GM06990 (cell line): ENCODE results near the gene PRKCH.
A peak's percentile ranks its signal among the peaks of the same experiment; 100 is the strongest.

Experiments used
- DNase-seq: peaks from one replicate; pipeline ENCODE4 v3.0.0-alpha.2; 2011; ENCODE audit not compliant: insufficient read length; ENCODE audit errors: extremely low read depth
- H3K27me3 ChIP-seq: replicated peaks from 2 replicates; pipeline ENCODE4 v1.6.0; 2011; ENCODE audit warnings: low read length; ENCODE audit not compliant: control insufficient read depth, insufficient read depth
- H3K36me3 ChIP-seq: 2 replicates; pipeline ENCODE4 v1.5.1; 2011; ENCODE audit warnings: low read length; ENCODE audit not compliant: control insufficient read depth, insufficient read depth
- H3K4me3 ChIP-seq: replicated peaks from 2 replicates; pipeline ENCODE4 v1.5.1; 2011; ENCODE audit warnings: low read depth, mild to moderate bottlenecking, control low read depth, low read length
- TF ChIP-seq, protein P1 (sequence below): IDR thresholded peaks from 2 replicates; pipeline ENCODE4 v1.5.1; 2011; ENCODE audit warnings: low read length, control low read depth, mild to moderate bottlenecking, inconsistent platforms; ENCODE audit not compliant: insufficient read depth, poor library complexity, severe bottlenecking

Gene PRKCH

DNA sequence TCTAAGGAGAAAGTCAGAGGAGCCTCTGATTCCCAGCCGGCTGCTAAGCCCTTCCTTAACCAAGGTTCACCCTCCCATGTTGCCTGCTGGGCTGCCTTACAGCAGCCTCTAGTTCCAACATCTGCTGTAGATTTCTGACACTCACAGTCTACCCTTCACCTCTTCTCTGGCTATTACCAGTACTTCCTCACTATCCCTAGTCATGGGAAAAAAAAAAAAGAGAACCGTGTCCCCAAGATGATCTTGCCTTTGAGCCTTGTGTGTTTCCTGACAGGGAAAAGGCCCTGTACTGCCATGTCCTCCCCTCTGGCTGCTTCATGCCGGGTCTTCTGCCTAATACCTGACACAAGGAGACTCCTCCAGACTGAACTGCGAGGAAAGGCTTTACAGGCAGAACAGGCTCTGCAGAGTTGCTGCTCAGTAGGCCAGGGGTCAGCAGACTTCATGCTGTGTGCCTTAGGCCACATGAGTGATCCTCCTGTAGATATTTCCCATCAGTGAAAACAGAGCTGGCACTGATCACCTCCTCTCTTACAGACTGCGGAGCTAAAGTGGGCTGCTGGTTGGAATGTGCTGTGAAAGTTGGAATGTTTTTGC, 46.8 kb downstream of the PRKCH start:
- DNase-seq: no peak
- no peak overlapping the region for H3K4me3 ChIP-seq
- TF ChIP-seq, protein P1, sequence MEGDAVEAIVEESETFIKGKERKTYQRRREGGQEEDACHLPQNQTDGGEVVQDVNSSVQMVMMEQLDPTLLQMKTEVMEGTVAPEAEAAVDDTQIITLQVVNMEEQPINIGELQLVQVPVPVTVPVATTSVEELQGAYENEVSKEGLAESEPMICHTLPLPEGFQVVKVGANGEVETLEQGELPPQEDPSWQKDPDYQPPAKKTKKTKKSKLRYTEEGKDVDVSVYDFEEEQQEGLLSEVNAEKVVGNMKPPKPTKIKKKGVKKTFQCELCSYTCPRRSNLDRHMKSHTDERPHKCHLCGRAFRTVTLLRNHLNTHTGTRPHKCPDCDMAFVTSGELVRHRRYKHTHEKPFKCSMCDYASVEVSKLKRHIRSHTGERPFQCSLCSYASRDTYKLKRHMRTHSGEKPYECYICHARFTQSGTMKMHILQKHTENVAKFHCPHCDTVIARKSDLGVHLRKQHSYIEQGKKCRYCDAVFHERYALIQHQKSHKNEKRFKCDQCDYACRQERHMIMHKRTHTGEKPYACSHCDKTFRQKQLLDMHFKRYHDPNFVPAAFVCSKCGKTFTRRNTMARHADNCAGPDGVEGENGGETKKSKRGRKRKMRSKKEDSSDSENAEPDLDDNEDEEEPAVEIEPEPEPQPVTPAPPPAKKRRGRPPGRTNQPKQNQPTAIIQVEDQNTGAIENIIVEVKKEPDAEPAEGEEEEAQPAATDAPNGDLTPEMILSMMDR: no peak
- H3K36me3 ChIP-seq: no peaks in the 10 kb centered on the region
- H3K27me3 ChIP-seq: no peaks in the 10 kb centered on the region

DNA sequence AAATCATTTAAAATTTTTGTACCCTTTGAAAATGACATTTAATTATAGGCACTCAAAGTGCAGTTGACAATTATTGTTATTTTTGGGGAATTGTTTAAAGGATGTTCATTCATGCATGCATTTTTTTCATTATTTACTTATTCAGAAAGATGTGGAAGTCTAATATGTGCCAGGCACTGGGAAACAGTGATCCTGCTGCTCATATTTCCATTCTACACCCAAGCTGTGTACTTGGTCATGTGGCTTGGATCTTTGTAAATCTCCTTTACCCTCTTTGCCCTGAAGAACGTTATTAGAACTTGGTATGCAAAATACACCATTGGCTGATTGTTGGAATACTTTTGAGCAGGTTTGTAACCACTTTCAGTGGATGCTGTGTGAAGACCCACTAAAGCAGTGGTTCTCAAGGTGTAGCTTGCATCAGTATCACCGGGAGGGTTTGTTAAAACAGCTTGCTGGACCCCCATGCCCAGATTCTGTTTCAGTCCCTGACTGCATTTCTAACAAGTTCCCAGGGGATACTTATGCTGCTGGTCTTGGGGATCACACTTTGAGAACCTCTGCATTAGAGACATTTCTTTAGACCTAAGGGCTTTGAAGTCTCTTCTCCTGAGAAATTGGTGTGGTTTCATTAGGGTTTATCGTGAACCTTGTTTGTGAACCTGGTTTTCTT, 47.5 kb downstream of the PRKCH start:
- H3K36me3 ChIP-seq: no peaks in the 10 kb centered on the region
- DNase-seq: no peak
- H3K4me3 ChIP-seq: no peak overlapping the region
- no peaks in the 10 kb centered on the region for H3K27me3 ChIP-seq
- TF ChIP-seq, protein P1: no peak

DNA sequence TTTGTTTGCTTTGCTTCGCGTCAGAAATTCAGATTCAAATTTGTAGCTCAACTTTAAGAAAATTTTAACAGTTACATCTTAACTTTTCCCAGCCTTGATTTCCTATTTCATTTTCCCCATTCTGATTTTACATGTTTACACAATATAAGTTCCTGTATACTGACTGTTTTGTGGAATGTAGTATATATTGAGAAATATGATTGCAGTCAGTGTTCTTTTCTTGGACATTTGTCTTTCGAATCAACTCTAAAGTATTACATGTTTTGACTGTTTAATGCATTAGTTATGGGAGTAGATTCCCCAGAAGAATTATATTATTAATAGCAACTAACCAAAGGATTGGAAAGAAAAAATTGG, 48.1 kb downstream of the PRKCH start:
- DNase-seq: no peak
- Histone ChIP-seq H3K4me3 (no peak overlapping the region), H3K36me3 (no peaks in the 10 kb centered on the region), H3K27me3 (no peaks in the 10 kb centered on the region)
- TF ChIP-seq, protein P1: no peak

DNA sequence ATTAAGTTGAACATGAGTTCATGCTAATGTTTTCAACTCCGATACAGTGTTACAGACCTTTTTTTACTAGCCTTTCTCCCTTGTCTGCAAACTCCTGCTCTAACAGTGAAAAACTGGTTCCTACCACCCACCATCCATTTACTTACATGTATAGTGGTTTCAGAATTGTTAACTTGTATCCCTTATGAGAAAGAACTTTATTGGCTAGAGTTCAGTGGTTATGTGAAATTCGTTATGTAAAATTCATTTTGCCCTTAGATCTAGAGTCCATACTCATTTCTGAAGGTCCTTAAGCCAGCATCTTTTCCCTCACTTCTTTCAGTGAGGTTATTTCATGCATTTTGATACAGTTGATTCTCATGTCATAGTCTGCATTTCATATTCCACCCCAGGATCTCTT, 51.0 kb downstream of the PRKCH start:
- TF ChIP-seq, protein P1: no peak
- DNase-seq: no peak
- H3K27me3 ChIP-seq: no peaks in the 10 kb centered on the region
- H3K4me3 ChIP-seq: no peak overlapping the region
- H3K36me3 ChIP-seq: no peaks in the 10 kb centered on the region

DNA sequence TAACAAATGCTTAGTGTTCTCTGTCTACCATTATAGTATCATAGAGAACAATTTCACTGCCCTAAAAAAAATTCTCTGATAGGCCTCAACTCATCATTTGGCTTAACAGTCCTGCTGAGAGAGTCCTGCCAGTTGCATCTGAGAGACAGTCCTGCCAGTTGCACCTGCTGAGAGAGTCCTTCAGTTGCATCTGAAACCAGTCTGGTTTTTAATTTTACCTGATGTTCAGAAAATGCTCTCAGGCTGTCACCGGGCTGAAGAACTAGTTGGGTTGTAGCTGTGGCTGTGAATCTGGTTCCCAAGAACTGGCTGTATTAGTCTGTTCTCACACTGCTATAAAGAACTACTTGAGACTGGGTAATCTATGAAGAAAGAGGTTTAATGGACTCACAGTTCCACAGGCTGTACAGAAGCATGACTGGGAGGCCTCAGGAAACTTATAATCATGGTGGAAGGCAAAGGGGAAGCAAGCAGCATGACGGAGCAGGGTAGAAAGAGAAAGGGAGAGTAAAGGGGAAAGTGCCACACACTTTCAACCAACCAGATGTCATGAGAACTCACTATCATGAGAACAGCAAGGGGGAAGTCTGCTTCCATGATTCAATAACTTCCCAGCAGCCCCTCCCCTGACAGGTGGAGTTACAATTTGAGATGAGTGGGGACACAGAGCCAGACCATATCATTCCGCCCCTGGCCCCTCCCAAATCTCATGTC, 51.6 kb downstream of the PRKCH start:
- Histone ChIP-seq H3K36me3 (no peaks in the 10 kb centered on the region), H3K4me3 (no peak overlapping the region; the same call in 1 of the 2 replicates), H3K27me3 (no peaks in the 10 kb centered on the region)
- TF ChIP-seq, protein P1: no peak
- DNase-seq: peak; percentile 52
